ENCODE results near the gene SEMG2.

- TF ChIP-seq CTCF (conservative IDR thresholded peaks at IDR 0.05; ENCODE audit: low read depth, low read length) (no peak), EZH2 (IDR thresholded peaks at IDR 0.05; ENCODE audit: borderline replicate concordance, low read depth, low read length, poor library complexity, severe bottlenecking) (no peak)
Observed at GRCh38 chr20:45173522-45173921, 47.7 kb upstream of the SEMG2 start.

Data from A673 (cell line).